Measurements from ENCODE around the gene UFM1. TPM values are rescaled to one million over a fixed set of nuclear protein-coding genes. Genes with fewer than 3 reads are reported as not detected.

UFM1 gene
- total RNA-seq, 1 donor = 134 TPM

DNA sequence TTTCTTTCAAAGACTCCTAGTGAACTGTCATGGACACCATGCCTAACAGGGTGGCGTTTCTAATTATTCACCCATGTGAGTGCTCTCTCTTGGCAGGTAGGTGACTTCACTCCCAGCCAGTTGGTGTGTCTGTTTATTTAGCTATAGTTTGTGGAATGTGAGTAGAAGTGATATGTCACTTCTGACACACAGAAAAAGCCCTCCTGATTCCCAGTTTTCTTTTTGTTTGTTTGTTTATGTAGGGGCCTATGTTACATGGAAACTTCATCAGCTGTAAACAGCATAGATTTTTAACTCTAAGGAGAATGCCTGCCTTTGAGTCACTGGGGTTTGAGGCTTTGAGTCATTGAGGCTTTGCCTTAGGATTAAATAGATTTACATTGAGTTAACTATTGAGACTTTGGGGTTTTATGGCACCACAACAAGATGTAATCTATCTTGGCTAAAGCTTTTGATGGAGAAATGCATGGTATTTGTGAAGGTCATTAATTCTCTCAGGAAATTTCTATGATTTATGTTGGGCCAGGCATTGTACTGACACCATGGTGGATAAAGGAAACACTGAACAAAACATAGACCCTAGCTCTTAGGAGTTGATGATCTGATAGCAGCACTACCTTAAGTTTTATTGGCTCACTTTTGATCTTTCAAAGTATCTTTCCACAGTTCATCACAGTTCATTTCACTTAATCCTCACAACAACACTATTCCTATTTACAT, 45.3 kb downstream of the UFM1 start:
- DNase-seq (ENCODE audit: low read depth) = no peak
- TF ChIP-seq, protein P1, sequence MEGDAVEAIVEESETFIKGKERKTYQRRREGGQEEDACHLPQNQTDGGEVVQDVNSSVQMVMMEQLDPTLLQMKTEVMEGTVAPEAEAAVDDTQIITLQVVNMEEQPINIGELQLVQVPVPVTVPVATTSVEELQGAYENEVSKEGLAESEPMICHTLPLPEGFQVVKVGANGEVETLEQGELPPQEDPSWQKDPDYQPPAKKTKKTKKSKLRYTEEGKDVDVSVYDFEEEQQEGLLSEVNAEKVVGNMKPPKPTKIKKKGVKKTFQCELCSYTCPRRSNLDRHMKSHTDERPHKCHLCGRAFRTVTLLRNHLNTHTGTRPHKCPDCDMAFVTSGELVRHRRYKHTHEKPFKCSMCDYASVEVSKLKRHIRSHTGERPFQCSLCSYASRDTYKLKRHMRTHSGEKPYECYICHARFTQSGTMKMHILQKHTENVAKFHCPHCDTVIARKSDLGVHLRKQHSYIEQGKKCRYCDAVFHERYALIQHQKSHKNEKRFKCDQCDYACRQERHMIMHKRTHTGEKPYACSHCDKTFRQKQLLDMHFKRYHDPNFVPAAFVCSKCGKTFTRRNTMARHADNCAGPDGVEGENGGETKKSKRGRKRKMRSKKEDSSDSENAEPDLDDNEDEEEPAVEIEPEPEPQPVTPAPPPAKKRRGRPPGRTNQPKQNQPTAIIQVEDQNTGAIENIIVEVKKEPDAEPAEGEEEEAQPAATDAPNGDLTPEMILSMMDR (IDR thresholded peaks at IDR 0.05; ENCODE audit: insufficient read depth, low read length) = no peak
- no peak overlapping the region for H3K4me3 ChIP-seq (ENCODE audit: low read depth, low read length)

DNA sequence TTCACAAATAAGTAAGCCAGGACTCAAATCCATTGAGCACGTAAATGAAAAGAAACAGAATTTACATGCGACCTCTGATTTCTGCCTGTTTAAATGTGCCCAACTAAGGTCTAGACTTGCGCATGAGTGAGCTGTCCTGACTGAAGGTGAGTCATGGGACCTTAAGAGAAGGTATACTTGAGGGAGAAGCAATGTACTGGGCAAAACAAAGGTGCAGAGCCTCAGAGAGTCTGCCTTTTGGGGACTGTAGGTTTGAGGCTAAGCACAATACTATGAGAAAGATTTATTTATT, 45.8 kb downstream of the UFM1 start:
- no peak for DNase-seq (ENCODE audit: low read depth)

DNA sequence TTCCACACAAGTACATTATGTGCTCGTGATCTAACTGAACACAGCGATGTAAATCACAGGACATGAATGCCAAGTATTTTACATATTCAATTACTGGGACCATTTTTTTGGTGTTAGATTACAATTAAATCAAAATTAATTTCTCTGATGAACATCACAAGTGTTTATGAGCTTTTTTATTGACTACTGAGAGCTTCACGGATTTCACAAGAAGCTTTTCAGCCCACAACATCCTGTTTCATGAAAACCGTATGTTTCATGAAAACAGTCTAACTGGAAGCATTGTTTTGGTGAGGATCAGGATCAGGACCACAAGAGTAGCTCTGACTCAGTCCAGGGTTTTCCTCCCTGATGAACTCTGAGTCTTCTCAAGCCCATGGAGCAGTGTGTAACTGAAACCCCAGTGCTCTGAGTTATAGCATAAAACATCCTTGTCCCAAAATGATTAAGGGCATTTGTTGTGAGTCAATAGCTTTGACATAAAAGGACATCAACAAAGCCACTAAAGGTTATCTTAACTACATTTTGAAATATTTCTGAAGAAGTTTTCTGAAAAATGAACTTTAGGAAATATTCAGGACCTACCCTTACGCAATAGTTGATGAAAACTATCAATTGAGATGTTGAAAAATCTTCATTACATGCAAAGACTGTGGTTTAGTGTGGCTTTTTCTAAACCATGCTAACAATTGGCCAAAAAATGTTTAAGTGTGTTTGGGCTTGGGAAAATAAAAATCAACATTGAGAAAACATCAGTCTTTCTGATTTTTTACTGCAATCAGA, 49.3 kb downstream of the UFM1 start:
- DNase-seq (ENCODE audit: low read depth) = no peak
- no peak overlapping the region for H3K4me3 ChIP-seq (ENCODE audit: low read depth, low read length)

More for the DNA sequence above, 45.8 kb downstream of the UFM1 start:
- TF ChIP-seq, protein P1 (IDR thresholded peaks at IDR 0.05; ENCODE audit: insufficient read depth, low read length) = no peak
- H3K4me3 ChIP-seq (ENCODE audit: low read depth, low read length) = no peak overlapping the region

DNA sequence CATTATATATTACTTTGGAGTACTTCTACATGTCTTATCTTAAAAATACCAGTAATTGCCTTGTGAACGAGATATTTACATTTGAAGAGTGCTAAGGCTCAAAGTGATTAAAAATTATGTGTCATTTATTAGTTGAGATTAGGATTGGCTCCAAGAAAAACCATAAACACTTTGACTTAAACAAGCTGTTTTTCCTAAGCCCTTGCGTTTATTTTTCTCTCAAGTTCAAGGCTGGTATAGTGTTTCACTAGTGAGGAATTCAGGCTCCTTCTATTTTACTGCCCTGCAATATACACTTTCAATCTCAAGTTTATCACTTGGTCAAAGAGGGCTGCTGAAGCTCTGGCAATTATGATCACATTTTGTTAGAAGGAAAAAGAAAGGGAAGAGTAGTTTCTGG, 49.9 kb downstream of the UFM1 start:
- no peak for DNase-seq (ENCODE audit: low read depth)
- H3K4me3 ChIP-seq (ENCODE audit: low read depth, low read length) = no peak overlapping the region
- TF ChIP-seq, protein P1 (IDR thresholded peaks at IDR 0.05; ENCODE audit: insufficient read depth, low read length) = no peak

More for the DNA sequence above, 49.3 kb downstream of the UFM1 start:
- TF ChIP-seq, protein P1 (IDR thresholded peaks at IDR 0.05; ENCODE audit: insufficient read depth, low read length) = no peak

DNA sequence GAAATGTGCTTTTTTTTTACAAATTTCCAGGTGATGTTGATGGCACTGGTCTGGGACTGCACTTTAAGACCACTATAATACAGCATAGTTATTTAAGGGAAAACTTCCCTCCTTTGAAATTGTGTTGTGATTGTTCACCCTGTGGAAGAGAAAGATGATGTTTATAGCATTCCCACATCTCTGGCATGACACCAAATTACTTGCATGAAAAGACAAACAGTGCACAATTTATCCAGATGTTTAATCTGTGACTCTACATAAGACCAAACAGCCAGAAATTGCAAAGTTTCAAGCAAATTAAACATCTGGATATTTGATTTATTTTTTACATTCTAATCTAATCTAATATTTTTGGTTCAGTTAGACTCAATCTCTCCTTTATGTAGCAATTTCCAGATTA, 51.6 kb downstream of the UFM1 start:
- TF ChIP-seq, protein P1 (IDR thresholded peaks at IDR 0.05; ENCODE audit: insufficient read depth, low read length) = no peak
- no peak overlapping the region for H3K4me3 ChIP-seq (ENCODE audit: low read depth, low read length)
- no peak for DNase-seq (ENCODE audit: low read depth)

DNA sequence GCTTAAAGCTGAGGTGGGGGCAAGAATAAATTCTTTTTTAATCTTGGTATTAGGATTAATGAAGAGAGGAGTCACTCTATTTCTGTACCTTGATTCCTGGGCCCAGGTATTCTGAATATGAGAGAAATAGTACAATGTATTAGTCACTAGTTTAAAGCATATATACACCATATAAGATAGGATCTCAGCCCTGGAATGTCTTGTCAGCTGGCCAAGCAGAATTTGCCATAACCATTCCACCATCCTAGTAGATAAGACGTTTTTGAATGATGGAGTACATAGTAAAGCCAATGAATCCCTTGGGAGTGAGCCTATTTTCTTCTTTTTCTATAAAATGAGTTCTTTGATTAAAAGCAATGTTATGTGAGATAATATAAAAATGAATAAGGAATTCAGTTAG, 55.6 kb downstream of the UFM1 start:
- no peak overlapping the region for H3K4me3 ChIP-seq (ENCODE audit: low read depth, low read length)
- no peak for DNase-seq (ENCODE audit: low read depth)
- TF ChIP-seq, protein P1 (IDR thresholded peaks at IDR 0.05; ENCODE audit: insufficient read depth, low read length) = no peak

All from fibroblast of the aortic adventitia (primary cell).